Colon (tissue), 2 donors: ENCODE measurements around the gene SUMO3.

Source experiments
- FAIRE-seq: peaks from 2 replicates; lab custom pipeline; 2012; peaks lifted over from hg19 to GRCh38; lab: Jason Lieb, UNC
- donor health status: control.
- donor health status: control.

Gene SUMO3

GRCh38 chr21:44758781-44759627 is 58.9 kb downstream of the SUMO3 start:
- FAIRE-seq: no peak

GRCh38 chr21:44758141-44758561 is 59.7 kb downstream of the SUMO3 start:
- no peak for FAIRE-seq

DNA sequence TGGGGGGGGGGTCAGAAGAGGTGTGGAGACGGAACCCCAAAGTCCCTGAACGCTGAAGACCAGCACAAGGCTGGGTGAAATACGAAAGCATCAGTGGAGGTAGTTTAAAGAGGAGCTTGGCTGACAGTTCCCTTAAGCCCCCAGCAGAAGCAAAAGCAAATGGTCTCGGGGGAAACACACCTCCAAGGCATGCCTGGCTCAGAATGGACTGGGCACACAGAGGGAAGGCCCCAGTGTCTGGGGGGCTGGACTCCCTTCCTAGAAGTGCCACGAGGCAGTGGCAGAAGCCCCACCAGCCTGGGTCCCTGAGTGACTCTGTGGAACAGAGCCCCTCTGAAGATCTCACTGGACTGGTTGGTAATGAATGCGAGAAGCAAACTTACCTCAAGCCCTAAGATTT is 60.1 kb downstream of the SUMO3 start:
- FAIRE-seq: no peak

DNA sequence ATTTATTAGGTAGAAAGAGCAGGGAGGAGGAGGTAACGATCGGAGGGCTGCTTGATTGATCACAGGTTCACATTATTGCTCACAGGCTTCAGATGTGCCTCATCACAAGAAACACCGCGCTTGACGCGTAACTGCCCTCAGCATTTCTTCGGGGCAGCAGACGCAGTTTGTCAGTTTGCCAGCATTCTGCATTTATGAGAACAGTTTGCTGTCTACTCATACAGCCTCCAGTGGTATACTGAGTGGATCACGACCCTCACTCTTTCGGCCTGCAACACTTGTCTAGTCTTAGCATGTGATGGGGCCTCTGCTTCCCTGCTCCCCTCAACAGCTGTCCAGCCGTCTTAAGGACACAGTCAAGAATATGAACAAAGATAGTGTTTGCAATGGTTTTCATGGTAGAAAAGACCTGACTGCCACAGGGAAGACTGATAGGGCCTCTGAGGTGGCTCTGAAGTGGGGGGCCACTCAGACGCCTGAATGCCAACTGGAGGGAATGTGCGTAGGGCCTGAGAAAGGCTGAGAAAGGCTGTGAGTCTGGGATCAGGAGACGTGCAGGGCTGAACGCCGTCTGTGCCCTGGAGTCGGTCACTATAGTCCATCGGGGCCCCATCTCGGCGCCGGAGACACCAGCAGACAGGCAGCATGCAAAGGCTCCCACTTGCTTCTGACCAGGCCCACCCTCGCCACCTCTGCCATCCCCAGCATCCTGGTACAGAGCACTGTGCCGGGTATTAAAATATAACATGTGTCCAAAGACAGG is 61.3 kb downstream of the SUMO3 start:
- no peak for FAIRE-seq
